CD4-positive, CD25-positive, alpha-beta regulatory T cell (primary cell): ENCODE results near the gene ZXDA. TPM values are rescaled to one million over a fixed set of nuclear protein-coding genes. Genes with fewer than 3 reads are reported as not detected.

Source experiments
- polyA plus RNA-seq, 4 donors: library from polyadenylated mRNA; unstranded; fragments of 300-500 nt; fragmentation: Illumina TruSeq; gene quantifications; one replicate each; pipeline ENCODE4 v1.2.3, GENCODE V29; 2021
- total RNA-seq: library from RNA; stranded (reverse); gene quantifications from one replicate; pipeline ENCODE4 v1.2.3, GENCODE V29; 2022

ZXDA gene
- total and polyA plus RNA-seq, 5 donors from 2014 or later, result 2.5 to 20.0 (median 3.3) TPM

Other genes with a start within 250 kb of the ZXDA start
- gene NLRP2B, start 230.2 kb downstream of the ZXDA start, total RNA-seq, result not detected
- gene NLRP2B, start 230.2 kb downstream of the ZXDA start, polyA plus RNA-seq, result not detected